NCI-H146 (cell line): ENCODE measurements around the gene FAM110D.

Experiments used
- DNase-seq: peaks from one replicate; lab custom pipeline; 2025; lab: John Stamatoyannopoulos, UW

The FAM110D gene

DNA sequence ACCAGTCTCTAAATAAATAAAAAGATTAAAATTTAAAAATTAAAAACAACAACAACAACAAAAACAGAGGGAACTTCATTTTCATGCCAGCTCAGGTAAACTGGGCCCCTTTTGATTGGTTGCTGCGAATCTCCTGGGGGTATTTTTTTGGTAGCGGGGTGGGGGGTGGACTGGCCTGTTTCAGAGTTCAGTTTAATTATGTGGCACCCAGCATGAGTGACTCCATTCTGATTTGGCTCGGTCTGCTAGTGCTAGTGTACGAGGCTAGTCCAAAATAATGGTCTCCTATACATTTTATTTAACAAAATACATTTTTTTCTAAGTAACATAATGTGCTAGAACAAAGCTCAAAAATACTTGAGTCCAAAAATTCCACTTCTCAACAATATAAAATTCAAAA is 29.1 kb upstream of the FAM110D start:
- no peak for DNase-seq

DNA sequence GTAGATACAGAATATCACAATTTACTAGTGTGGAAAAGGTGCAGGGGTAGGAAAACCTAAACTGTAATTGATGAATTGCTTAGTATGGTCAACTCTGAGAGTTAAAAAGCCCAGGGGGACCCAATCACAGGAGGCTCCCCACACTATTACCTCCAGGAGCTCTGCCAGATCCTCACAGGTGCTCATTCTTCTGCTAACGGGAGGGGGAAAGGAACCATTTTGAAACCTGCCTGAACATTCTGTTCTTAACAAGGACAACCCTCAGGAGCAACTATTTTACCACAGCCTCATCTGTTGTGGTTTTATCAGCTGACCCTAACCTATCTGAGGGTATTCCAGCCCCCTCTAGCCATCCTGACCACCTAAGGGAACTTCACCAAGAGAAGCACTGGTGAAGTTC is 28.2 kb upstream of the FAM110D start:
- no peak for DNase-seq

DNA sequence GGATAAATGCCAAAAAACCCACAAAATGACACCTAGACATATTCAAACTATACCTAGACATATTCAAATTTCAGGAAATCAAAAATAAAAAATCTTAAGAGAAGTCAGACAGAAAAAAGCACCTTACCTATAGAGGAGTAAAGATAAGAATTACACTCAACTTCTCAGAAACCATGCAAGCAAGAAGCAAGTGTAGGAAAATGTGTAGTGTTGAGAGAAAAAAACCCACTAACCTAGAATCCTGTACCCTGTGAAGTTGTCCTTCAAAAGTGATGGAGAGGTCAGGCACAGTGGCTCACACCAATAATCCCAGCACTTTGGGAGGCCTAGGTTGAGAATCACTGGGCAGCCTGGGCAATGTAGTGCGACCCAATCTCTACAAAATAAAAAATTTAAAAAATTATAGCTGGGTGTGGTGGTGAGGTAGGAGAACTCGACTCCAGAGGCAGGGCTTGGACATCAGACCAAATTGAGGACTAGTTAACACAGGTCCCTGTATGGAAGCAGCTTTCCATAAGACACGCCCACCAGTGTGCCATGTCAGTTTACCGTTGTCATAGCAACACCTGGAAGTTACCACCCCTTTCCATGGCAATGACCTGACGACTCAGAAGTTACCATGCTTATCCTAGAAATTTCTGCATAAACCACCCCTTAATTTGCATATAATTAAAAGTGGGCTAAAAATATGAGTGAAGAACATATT is 26.6 kb upstream of the FAM110D start:
- peak; percentile 4 for DNase-seq

DNA sequence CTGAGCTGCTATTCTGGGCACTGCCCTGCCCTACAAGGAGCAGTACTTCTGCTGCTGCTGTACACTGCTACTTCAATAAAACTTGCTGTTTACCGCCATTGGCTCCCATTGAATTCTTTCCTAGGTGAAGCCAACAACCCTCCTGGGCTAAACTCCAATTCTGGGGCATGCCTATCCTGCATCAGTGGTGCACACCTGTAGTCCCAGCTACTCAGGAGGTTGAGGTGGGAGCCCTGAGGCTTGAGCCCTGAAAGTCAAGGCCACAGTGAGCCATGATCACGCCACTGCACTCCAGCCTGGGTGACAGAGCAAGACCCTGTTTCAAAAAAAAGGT is 26.1 kb upstream of the FAM110D start:
- DNase-seq: no peak

DNA sequence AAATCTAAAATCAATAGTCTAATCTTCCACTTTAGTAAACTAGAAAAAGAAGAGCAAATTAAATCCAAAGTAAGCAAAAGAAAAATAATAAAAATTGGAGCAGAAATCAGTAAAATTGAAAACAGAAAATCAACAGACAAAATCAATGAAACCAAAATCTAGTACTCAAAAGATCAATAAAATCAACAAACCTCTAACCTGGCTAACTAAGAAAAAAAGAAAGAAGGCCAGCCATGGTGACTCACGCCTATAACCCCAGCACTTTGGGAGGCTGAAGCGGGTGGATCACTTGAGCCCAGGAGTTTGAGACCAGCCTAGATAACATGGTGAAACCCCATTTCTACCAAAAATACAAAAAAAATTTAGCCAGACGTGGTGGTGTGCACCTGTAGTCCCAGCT is 24.4 kb upstream of the FAM110D start:
- no peak for DNase-seq

DNA sequence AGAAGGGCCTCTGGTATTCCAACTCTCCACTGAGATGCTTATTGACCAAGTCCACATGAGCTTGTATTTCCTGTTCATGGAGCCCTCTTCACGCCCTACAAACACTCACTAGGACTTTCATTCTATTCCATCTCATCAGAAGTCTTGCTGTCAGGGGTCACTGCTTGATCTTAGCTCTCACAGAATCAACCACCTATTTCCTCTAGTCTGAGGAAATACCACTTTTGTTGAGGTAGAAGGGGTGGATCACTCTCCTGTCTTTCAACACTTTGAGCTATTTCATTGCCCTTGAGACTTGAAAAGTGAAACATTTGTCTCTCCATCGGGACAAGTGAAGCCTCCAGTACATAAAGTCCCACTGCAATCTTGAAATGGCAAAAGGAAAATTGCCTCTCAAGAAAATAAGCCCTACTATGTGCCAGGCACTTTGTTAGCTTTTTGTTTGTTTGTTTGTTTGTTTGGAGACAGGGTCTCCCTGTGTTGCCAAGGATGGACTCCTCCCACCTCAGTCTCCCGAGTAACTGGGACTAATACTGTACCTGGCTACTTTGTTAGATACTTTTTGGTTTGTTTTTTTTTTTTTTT is 19.8 kb upstream of the FAM110D start:
- no peak for DNase-seq

DNA sequence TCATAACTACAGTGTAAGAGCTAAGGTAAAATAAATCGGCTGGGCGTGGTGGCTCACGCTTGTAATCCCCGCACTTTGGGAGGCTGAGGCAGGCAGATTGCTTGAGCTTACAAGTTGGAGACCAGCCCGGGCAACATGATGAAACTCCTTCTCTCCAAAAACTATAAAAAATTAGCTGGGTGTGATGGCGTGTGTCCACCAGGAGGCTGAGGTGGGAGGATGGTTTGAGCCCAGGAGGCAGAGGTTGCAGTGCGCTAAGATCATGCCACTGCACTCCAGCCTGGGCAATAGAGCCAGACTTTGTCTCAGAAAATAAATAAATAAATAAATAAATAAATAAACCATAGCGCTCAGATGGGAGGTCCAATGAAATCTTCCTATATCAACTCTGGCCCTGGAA is 16.7 kb upstream of the FAM110D start:
- DNase-seq: no peak

DNA sequence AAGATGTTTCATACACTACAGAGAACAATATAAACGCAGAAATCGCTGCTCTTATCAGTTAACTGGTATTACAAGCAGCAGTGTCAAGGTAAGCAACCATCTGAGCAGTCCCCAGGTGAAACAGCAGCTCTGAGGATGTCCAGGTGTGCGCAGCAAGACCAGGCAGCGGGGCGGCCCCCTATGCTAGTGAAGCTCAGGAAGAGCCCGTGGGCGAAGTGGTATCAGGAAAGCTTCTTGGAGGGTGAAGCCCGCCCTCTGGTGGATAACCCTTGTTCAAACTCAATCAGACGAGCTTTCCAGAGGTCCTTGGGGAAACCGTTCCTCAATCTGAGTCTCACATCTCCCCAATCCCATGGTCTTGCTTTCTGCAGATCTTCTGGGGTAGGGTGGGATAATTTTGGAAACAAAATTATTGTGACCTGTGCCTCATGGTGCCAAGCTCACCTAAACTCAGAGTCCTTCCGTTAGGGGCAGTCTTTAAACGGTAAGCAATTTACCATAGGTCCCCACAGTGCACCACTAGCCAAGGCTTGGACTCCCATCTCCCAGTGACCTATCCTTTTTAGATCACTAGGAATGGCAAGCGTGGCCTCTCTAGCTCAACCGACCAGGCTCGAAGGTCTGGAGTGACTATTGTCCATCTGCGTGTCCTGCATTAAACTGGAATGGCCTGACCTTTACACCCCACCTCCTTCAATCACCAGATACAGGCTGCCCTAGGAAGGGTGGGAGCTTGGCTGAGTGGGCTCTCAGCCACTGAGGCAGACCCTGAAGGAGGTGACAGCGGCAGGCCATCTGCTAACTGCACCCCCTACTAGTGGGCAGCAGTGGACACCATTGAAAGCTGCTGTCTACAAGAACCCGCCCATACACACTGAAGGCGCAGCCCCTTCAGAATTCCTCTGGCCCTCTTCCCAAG is 13.6 kb upstream of the FAM110D start:
- peak; percentile 89 for DNase-seq

DNA sequence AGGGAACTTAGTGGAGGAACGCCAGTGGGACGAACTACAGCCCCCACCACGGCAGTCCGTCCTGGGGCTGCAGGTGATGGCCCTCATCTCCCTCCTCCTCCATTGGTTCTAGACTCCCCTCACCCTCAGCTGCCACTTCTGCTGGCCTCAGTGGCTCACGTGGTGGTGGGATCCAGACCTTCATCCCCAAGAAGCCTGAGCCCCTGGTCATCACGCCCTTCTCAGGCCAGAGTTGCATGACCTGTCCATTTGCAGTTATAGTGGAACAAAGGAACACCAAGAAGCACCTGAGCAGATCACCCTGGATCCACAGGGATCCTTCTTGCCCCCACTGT is 13.0 kb upstream of the FAM110D start:
- no peak for DNase-seq

DNA sequence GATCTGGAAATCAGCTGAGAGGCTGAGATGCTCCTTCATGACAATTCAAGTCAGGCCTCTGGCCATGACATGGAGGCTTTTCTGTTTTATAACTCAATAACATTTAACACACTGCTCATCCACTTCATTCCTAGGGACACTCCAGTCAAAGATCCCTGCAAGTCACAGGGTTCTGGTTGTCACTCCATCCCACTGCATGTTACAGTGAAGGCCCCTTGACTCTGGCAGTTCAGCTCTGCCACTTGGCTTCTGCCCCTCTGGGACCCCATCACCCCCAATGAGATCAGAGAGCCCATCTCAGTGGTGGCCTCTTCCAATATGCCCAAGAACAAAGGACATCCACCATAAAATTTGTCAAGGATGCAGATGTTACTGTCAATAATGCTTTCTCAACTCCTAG is 10.0 kb upstream of the FAM110D start:
- no peak for DNase-seq

DNA sequence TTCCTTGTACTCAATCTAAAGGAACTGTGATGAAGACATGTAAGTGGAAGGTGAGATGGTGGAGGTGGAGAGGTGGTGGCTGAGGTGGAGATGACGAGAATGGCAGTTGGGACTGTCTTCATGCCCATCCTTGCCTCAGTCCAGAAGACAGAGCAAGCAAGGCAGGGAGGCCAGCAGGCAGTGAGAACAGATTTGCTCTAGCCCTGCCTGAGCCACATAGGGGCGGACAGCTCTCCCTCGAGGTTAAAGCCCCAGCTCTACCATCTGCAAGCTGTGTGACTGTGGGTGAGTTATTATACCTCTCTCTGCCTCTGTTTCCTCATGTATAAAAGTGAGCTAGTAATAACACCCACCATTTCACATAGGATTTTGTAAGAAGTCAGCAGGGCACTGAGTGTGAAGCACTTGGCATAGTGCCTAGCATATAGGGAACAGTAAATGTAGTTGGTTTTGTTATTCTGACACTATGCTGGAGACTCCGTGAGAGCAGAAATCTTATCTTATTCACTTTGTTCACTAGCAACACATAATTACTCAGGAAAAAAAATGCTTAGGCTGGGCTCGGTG is 4.8 kb upstream of the FAM110D start:
- no peak for DNase-seq

DNA sequence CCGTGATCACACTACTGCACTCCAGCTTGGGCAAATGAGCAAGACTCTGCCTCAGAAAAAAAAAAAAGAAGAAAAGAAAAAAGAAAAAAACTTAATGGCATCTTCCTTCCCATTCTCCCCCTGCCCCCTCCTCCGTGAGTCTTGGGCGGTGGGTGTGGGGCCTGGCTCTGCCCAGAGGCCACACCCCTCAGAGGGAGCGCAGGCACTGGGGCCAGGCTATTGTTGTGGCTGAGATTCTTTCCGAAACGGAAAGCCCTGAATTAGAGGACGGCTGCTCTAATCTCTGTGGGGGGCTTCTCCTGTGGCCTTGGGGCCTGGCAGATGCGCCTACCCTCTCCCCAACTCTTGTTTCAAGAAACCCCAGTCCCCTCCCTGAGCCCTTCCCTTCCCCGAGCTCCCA is 4.1 kb upstream of the FAM110D start:
- DNase-seq: no peak

DNA sequence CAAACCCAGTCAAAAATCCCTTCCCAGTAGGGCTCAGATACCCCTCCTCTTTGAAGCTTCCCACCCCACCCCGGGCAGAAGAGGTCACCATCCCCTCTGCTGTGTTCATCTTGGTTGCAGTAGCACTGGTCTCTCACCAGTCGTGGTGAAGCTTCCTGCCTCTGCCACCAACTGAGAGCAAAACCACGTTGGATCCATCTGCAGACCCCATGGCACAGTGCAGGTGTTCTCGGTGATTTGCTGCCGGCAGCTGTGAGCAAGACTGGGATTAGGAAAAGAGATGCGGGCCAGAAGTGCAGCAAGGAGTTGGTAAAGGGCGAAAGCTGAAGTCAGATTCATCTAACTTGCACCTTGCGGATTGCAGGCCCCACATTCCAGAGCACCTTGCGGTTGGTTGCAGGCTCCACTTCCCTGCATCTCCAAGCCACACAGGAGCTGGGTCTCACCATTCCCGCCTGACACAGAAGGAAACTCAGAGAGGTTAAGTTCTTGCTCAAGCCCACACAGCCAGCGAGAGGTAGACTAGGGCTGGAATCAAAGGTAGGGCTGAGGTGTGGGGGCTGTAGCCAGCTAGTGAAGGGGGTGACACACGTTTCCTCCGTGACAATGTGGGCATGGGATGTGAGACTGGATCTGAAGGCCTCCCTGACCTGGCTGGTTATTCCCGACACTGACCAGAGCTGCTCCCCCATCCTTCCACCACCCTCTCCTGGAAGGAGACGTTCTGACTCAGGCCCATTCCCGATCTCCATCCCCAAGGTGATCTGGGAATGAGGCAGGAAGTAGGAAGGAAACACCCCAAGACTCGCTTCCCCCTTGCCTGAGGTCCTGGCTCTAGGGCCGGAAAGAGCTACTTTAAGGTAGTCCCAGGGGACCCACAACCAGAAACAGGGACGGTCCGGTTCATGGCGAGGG is 3.3 kb upstream of the FAM110D start:
- DNase-seq: no peak

DNA sequence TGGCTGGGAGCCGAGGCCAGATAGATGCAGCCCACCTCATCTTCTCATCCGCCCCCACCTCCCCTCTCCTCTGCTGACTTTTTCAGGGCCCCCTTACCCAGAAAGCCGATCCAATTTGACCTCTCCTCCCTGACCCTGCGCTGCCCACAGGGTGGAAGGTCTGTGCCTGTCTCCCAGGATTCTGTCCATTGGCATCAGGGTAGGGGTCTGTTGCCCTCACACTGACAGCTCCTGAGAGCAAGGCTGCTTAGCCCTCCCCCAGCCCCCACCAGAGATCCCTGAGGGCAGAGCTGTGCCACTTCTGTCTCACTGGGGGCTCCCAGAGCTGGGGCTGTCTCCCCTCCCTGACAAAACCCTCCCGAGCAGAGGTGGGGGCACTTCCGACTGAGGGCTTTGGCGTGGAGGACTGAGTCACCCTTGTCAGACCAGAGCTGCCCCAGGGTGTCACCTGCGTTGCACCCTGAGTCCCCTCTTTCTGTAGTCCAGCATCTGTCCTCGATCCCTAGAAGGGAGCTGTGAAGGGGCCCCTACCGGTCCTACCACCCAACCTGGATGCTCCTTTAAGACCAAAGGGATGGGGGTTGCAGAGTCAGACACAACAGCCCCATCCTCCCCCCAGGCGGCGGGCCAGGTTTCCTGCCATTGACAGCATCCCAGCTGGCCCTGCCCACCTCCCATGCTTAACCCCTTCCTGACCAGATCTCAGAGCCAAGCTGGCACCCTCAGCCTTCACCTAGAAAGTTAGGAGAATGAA is 2.4 kb upstream of the FAM110D start:
- no peak for DNase-seq

DNA sequence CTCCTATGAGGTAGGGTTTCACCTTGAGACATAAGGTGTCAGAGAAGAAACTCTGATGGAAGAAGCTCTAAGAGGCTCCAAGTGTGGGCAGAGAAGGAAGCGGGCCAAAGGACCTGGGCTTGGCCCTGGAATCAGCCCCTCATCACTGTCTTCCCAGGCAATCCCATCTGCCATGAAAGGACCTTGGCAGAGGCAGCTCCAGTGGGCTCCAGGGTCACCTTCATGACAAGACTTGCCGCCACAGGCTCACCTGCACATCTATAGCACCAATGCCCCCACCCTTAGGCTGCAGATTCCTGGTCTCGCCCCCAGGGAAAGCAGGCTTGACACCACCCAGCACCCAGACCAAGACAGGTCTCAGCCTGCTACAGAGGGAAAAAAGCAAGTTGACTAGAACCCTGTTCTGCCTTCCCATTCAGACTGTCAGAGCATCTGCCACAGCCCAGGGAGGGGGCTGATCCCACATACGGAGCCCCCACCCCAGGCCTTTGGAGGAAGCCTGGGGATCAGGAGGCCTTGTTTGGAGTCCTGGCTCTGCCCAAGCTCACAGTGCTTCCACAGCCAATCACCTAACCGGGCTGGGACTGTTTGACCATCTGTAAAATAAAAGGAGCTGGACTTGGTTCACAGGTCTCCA is 490 bp upstream of the FAM110D start:
- DNase-seq: no peak

DNA sequence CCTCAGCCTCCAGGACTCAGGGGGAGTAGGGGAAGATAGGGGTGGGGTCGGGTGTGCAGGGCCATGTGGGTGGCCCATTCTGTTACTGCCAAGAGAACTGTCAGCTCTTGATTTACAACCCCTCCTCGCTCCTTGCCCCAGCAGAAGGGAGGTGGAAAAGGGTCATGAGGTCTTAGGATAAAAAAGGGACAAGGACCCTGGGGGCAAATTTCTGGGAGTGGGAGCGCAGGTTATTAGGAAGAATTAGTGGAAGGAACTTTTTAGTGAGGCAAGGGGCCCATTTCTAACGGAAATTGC is 812 bp downstream of the FAM110D start:
- DNase-seq: no peak

DNA sequence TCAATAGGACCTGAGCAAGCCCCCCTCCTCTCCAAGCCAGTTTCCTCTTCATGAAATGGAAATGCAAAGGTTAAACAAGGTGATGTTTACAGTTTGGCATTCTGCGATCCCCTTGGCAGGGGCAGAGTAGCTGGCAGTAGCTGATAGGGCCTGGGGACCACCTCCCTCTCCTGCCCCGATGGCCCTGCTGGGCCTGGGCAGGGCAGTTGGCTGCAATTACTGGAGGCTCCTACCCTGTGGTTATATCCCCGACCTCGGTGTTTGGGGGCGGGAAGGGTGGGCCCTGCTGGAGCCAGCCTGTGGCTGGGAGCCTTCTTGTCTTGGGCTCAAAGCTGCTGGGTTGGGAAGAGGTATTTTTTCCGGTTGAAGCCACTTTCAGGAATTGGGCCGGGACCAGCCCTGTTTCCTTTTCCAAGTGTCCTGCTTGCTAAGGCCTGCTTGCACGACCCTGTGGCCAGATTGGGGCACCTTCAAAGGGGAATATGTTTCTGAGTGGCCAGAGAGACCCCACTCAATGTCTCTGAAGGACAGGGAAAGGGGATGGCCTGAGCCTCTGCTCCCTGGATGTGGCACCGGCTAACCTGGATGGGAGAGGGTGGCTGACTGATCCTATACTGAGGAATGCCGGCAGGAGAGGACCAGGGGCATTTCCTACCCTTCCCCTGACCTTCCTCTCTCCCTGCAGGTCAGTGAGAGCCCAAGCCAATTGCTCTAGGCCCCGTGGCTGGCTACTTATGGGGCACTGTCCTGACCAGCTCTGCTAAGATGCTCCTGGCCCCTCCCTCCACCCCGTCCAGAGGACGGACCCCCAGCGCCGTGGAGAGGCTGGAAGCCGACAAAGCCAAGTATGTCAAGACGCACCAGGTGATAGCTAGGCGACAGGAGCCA is 1.9 kb downstream of the FAM110D start:
- DNase-seq: peak; percentile 10

DNA sequence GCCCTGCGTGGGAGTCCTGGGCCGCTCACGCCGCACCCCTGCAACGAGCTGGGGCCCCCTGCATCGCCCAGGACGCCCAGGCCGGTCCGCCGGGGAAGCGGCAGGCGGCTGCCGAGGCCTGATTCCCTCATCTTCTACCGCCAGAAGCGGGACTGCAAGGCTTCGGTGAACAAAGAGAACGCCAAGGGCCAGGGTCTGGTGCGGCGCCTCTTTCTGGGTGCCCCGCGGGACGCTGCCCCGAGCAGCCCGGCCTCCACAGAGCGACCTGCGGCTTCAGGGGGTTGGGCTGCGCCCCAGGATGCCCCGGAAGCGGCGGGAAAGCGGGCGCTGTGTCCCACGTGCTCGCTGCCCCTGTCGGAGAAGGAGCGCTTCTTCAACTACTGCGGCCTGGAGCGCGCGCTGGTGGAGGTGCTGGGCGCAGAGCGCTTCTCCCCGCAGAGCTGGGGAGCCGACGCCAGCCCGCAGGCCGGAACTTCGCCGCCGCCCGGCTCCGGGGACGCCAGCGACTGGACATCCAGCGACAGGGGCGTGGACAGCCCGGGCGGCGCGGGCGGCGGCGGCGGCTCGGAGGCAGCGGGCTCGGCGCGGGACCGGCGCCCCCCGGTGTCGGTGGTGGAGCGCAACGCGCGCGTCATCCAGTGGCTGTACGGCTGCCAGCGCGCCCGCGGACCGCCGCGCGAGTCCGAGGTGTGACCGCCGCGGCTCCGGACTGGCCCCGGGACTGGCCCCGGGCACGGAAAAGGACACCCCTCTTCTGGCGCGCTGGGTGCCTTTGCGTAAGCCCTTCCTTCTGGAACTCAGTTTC is 2.7 kb downstream of the FAM110D start:
- peak; percentile 56 for DNase-seq

DNA sequence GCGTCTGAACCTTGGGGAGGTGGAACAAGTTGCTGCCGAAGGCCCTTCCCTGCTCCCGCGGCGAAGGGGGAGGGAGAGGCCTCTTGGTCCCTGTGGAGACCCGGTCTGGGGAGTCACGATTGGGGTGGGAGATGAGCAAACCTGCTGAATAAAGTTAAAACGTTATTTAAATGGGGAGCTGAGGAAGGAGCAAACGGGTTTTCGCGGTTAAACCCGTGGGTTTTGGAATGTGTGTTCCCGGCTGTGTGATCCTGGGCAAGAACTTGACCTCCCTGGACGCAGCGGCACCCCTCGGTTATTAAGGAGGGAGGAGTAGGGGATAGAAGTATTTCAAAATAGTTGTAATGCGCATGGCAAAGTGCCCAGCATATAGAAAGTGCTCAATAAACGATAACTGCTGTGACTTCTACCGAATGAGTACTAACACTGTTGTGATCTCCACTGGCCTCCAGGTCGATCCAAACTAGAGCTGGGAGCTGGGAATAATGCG is 3.4 kb downstream of the FAM110D start:
- DNase-seq: peak; percentile 34
